ENCODE data around the gene GTF2A1L. TPM values are rescaled to one million over a fixed set of nuclear protein-coding genes. Genes with fewer than 3 reads are reported as not detected.

GTF2A1L gene
- total RNA-seq, 1 experiment from 2014 or later: not detected

DNA sequence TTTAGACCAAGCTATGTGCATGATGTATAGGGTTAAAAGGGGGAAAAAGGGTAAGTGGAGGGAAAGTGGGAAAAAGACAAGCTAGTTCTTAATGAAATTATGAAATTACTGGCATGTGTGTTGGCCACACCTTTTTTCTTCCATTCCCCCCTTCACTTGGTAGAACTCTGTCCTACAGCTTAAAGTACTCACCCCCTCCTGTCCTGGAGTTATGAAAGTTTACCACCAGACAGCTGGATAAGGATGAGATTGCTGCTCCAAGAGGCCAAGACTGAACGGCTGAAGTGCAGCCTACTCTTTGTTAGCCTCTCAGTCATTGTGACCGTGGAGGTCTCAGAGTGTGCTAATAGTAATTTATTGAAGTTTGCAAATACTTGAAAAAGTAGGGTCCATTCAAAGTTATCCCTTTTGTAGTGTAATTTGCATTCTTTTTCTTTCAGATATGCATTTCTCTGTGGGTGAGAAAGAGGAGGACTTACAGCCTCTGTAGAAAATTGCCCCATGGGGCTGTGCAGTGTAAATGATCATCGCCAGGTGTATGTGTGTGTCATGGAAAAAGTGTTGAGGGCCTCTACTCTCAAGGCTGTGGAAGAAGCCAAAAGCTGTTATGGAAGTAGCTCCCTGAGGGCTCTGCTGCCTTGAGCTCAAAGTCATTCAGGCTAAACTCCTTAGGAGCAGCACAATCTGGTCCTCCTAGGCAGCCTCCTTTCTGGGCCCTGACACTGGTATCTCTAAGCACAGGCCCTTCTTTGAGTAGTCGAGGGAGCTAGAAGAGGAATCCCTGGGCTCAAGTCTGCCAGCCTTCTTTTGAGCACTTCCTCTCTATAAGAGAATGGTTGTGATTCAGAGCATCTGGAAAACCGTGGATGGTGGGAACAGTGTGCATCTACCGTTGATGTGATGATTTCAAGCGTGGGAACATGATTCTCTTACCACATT, 91.7 kb downstream of the GTF2A1L start:
- BruUV-seq (replicated peaks): no TSS peak
- DNase-seq: no peak
- H3K27me3 Mint-ChIP-seq (ENCODE audit: insufficient read depth, unreplicated experiment): peaks cover 12% of the 10 kb centered on the region
- no peaks in the 10 kb centered on the region for H3K9me3 Mint-ChIP-seq (ENCODE audit: unreplicated experiment)
- H3K4me1 Mint-ChIP-seq (ENCODE audit: low read depth, unreplicated experiment): peaks cover 10% of the 10 kb centered on the region
- H3K27ac Mint-ChIP-seq (ENCODE audit: unreplicated experiment): no peak overlapping the region
- H3K9me3 ChIP-seq: no peaks in the 10 kb centered on the region; the same call in 1 of the 2 replicates
- H3K4me3 Mint-ChIP-seq (ENCODE audit: unreplicated experiment): no peak overlapping the region
- peaks cover 6% of the 10 kb centered on the region; the same call in 1 of the 2 replicates for H3K4me1 ChIP-seq
- ChIA-PET POLR2A (no interaction called here), CTCF (no interaction called here)
- TF ChIP-seq, protein P1, sequence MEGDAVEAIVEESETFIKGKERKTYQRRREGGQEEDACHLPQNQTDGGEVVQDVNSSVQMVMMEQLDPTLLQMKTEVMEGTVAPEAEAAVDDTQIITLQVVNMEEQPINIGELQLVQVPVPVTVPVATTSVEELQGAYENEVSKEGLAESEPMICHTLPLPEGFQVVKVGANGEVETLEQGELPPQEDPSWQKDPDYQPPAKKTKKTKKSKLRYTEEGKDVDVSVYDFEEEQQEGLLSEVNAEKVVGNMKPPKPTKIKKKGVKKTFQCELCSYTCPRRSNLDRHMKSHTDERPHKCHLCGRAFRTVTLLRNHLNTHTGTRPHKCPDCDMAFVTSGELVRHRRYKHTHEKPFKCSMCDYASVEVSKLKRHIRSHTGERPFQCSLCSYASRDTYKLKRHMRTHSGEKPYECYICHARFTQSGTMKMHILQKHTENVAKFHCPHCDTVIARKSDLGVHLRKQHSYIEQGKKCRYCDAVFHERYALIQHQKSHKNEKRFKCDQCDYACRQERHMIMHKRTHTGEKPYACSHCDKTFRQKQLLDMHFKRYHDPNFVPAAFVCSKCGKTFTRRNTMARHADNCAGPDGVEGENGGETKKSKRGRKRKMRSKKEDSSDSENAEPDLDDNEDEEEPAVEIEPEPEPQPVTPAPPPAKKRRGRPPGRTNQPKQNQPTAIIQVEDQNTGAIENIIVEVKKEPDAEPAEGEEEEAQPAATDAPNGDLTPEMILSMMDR (IDR thresholded peaks at IDR 0.05; ENCODE audit: insufficient read depth in 1 of 2, low read depth in 1 of 2, low read length in 1 of 2, severe bottlenecking in 1 of 2, unreplicated experiment in 1 of 2): no peak
- no peak overlapping the region for H3K4me3 ChIP-seq (ENCODE audit: low read depth, low read length)
- intact Hi-C loops (cut with micrococcal nuclease; ENCODE audit: unreplicated experiment): no loop called here
- H3K36me3 Mint-ChIP-seq (ENCODE audit: insufficient read depth, unreplicated experiment): no peaks in the 10 kb centered on the region
- no peaks in the 10 kb centered on the region for H3K27me3 ChIP-seq (replicated peaks; ENCODE audit: control insufficient read depth, insufficient read depth, low read length)
- no peaks in the 10 kb centered on the region for H3K36me3 ChIP-seq (ENCODE audit: control insufficient read depth, insufficient read depth, low read length)

DNA sequence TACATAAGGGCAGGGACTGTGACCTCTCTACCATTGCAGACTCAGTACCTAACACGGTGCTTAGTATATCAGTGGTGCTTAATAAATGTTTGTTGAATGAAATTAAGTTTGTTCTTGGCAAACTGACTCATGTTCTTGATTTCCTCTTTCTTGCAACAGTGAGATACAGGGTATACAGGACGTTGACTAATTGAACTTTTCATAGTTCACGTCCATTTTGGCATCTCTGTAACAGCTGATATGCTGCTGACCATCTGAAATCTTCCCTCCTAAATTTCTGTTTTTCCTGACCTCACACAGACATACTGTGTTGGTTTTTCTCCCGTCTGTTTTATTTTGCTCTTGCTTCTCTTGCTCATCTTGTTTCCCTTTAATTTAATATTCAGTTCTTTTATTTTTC, 93.7 kb downstream of the GTF2A1L start:
- H3K9me3 ChIP-seq: no peaks in the 10 kb centered on the region; the same call in 1 of the 2 replicates
- Mint-ChIP-seq H3K27me3 (ENCODE audit: insufficient read depth, unreplicated experiment) (peaks cover 12% of the 10 kb centered on the region), H3K27ac (ENCODE audit: unreplicated experiment) (no peak overlapping the region), H3K36me3 (ENCODE audit: insufficient read depth, unreplicated experiment) (no peaks in the 10 kb centered on the region), H3K9me3 (ENCODE audit: unreplicated experiment) (no peaks in the 10 kb centered on the region), H3K4me3 (ENCODE audit: unreplicated experiment) (no peak overlapping the region), H3K4me1 (ENCODE audit: low read depth, unreplicated experiment) (peaks cover 10% of the 10 kb centered on the region)
- POLR2A ChIA-PET: no interaction called here
- H3K27me3 ChIP-seq (replicated peaks; ENCODE audit: control insufficient read depth, insufficient read depth, low read length): no peaks in the 10 kb centered on the region
- CTCF ChIA-PET: no interaction called here
- no TSS peak for BruUV-seq (replicated peaks)
- no peaks in the 10 kb centered on the region for H3K36me3 ChIP-seq (ENCODE audit: control insufficient read depth, insufficient read depth, low read length)
- peaks cover 6% of the 10 kb centered on the region; the same call in 1 of the 2 replicates for H3K4me1 ChIP-seq
- H3K4me3 ChIP-seq (ENCODE audit: low read depth, low read length): no peak overlapping the region
- DNase-seq: no peak
- intact Hi-C loops (cut with micrococcal nuclease; ENCODE audit: unreplicated experiment): no loop called here
- TF ChIP-seq, protein P1 (IDR thresholded peaks at IDR 0.05; ENCODE audit: insufficient read depth in 1 of 2, low read depth in 1 of 2, low read length in 1 of 2, severe bottlenecking in 1 of 2, unreplicated experiment in 1 of 2): no peak

DNA sequence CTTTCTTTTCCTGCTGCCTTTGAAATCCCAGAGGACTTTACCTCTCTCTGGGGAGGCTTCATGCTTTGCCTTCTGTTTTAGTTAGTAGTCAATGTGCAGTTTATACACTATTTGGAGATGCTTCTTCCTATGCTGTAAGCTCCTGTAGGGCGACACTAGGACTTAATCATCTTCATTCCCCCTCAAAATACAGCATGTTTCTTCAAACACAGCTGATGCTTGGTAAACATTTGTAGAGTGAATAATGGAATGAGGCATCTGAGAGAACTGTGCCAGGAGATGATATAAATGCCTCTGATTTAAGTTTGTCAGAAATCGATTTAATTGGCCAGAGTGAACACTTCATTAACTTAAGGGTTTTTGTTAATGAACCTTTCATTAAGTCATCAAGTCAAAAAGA, 94.5 kb downstream of the GTF2A1L start:
- no peak overlapping the region for H3K4me3 ChIP-seq (ENCODE audit: low read depth, low read length)
- no peaks in the 10 kb centered on the region for H3K36me3 ChIP-seq (ENCODE audit: control insufficient read depth, insufficient read depth, low read length)
- no peak for DNase-seq
- ChIA-PET CTCF (no interaction called here), POLR2A (no interaction called here)
- Mint-ChIP-seq H3K36me3 (ENCODE audit: insufficient read depth, unreplicated experiment) (no peaks in the 10 kb centered on the region), H3K4me3 (ENCODE audit: unreplicated experiment) (no peak overlapping the region), H3K4me1 (ENCODE audit: low read depth, unreplicated experiment) (peaks cover 10% of the 10 kb centered on the region), H3K9me3 (ENCODE audit: unreplicated experiment) (no peaks in the 10 kb centered on the region), H3K27me3 (ENCODE audit: insufficient read depth, unreplicated experiment) (peaks cover 12% of the 10 kb centered on the region), H3K27ac (ENCODE audit: unreplicated experiment) (no peak overlapping the region)
- no peaks in the 10 kb centered on the region; the same call in 1 of the 2 replicates for H3K9me3 ChIP-seq
- H3K27me3 ChIP-seq (replicated peaks; ENCODE audit: control insufficient read depth, insufficient read depth, low read length): no peaks in the 10 kb centered on the region
- H3K4me1 ChIP-seq: peaks cover 6% of the 10 kb centered on the region; the same call in 1 of the 2 replicates
- intact Hi-C loops (cut with micrococcal nuclease; ENCODE audit: unreplicated experiment): no loop called here
- TF ChIP-seq, protein P1 (IDR thresholded peaks at IDR 0.05; ENCODE audit: insufficient read depth in 1 of 2, low read depth in 1 of 2, low read length in 1 of 2, severe bottlenecking in 1 of 2, unreplicated experiment in 1 of 2): no peak
- BruUV-seq (replicated peaks): no TSS peak

All from Caco-2 (cell line).